HS-5 (cell line): ENCODE measurements around the gene FRK.
A peak's percentile ranks its signal among the peaks of the same experiment; 100 is the strongest.
"Not testable (repeated sequence)": the region's sequence is repeated elsewhere in the genome, so short reads cannot be mapped to it uniquely, and the experiment has no call there.

Experiments used
- DNase-seq: peaks from one replicate; pipeline ENCODE4 v3.0.0-alpha.2; 2012; ENCODE audit warnings: low read depth

Gene FRK

GRCh38 chr6:116060572-116061283, at the start of gene FRK:
Gene FRK (minus strand): TSS chr6:116060891. CDS start chr6:116060311, 580 bp downstream.
- DNase-seq = no peak

- DNase-seq = no peak
Observed at GRCh38 chr6:116108836-116109235, 48.1 kb upstream of the FRK start.

- DNase-seq = no peak
Observed at GRCh38 chr6:116106146-116106545, 45.5 kb upstream of the FRK start.

- no peak for DNase-seq
Observed at GRCh38 chr6:116105247-116105646, 44.6 kb upstream of the FRK start.

- no peak for DNase-seq
Observed at GRCh38 chr6:116104636-116105035, 43.9 kb upstream of the FRK start.

- DNase-seq = no peak
Observed at GRCh38 chr6:116102873-116103272, 42.2 kb upstream of the FRK start.

GRCh38 chr6:116101790-116102189, 41.1 kb upstream of the FRK start:
- DNase-seq = no peak

GRCh38 chr6:116101302-116101718, 40.6 kb upstream of the FRK start:
- DNase-seq = no peak

GRCh38 chr6:116100419-116101301, 40.0 kb upstream of the FRK start, which contains the start of gene NT5DC1:
Gene NT5DC1 (plus strand): TSS chr6:116100853. CDS start chr6:116100931, 78 bp downstream.
- DNase-seq = peak; percentile 58

GRCh38 chr6:116099036-116099435, 38.3 kb upstream of the FRK start:
- no peak for DNase-seq

- no peak for DNase-seq
Observed at GRCh38 chr6:116096979-116097816, 36.5 kb upstream of the FRK start.

GRCh38 chr6:116096048-116096759, 35.5 kb upstream of the FRK start:
- not testable (repeated sequence) for DNase-seq

GRCh38 chr6:116094041-116094440, 33.4 kb upstream of the FRK start:
- no peak for DNase-seq

- DNase-seq = no peak
Observed at GRCh38 chr6:116090251-116090650, 29.6 kb upstream of the FRK start.

- no peak for DNase-seq
Observed at GRCh38 chr6:116088946-116089345, 28.3 kb upstream of the FRK start.

- no peak for DNase-seq
Observed at GRCh38 chr6:116087437-116088027, 26.8 kb upstream of the FRK start.

- DNase-seq = no peak
Observed at GRCh38 chr6:116084284-116084683, 23.6 kb upstream of the FRK start.

- no peak for DNase-seq
Observed at GRCh38 chr6:116083052-116083451, 22.4 kb upstream of the FRK start.

- DNase-seq = no peak
Observed at GRCh38 chr6:116078945-116079344, 18.3 kb upstream of the FRK start.

- DNase-seq = no peak
Observed at GRCh38 chr6:116078522-116078921, 17.8 kb upstream of the FRK start.

GRCh38 chr6:116074732-116075390, 14.2 kb upstream of the FRK start:
- DNase-seq = no peak
